SK-N-SH (cell line): Measurements from ENCODE around the gene BCO2. TPM values are rescaled to one million over a fixed set of nuclear protein-coding genes. Genes with fewer than 3 reads are reported as not detected.

Source experiments
- CTCF ChIA-PET: fragments of 300-600, 350-600 bp; formaldehyde crosslinking; extraction: SDS; loops from one replicate; lab custom pipeline; 2021; lab: Yijun Ruan, JAX
- POLR2A ChIA-PET: fragments of 350-600 bp; sonication (Branson Sonifier 250); formaldehyde crosslinking; extraction: SDS; loops from one replicate; lab custom pipeline; 2020; ENCODE audit warnings: antibody characterized with exemption, inconsistent platforms; lab: Yijun Ruan, JAX
- DNase-seq: peaks from one replicate; pipeline ENCODE4 v3.0.0; 2012
- H2AFZ ChIP-seq: fragments of 200-600 bp; sonication (generic); 2 replicates; pipeline ENCODE4 v1.8.1; 2016; ENCODE audit warnings: antibody characterized with exemption, mild to moderate bottlenecking, low read depth
- H3F3A ChIP-seq: fragments of 200-600 bp; sonication (generic); replicated peaks from 2 replicates; pipeline ENCODE3; 2016; ENCODE audit warnings: antibody characterized with exemption, mild to moderate bottlenecking; ENCODE audit not compliant: insufficient read depth
- H3K27ac ChIP-seq, 2 experiments: fragments of 200-500 bp in 1 of 2; fragments of 200-600 bp in 1 of 2; sonication (Bioruptor generic) in 1 of 2; sonication (generic), shearing (Covaris generic) in 1 of 2; 2 replicates each; pipeline versions ENCODE4 v1.5.1 to v1.6.1; 2014 to 2016; ENCODE audit warnings: low read depth in 2 of 2, inconsistent platforms in 1 of 2, low read length in 1 of 2, mild to moderate bottlenecking in 1 of 2, mixed read lengths in 1 of 2
- H3K27me3 ChIP-seq: fragments of 200-600 bp; sonication (generic), shearing (Covaris generic); 2 replicates; pipeline ENCODE4 v1.6.1; 2016; ENCODE audit warnings: mixed run types; ENCODE audit not compliant: insufficient read depth
- H3K36me3 ChIP-seq, 2 experiments: fragments of 200-500 bp in 1 of 2; fragments of 200-600 bp in 1 of 2; sonication (Bioruptor generic) in 1 of 2; sonication (generic) in 1 of 2; replicated peaks in 1 of 2; 2 replicates each; pipeline versions ENCODE3 to v1.5.1; 2014 to 2016; ENCODE audit warnings: low read length in 1 of 2, mild to moderate bottlenecking in 1 of 2; ENCODE audit not compliant: insufficient read depth in 2 of 2, control insufficient read depth in 1 of 2
- H3K4me1 ChIP-seq, 2 experiments: fragments of 200-500 bp in 1 of 2; fragments of 200-600 bp in 1 of 2; sonication (Bioruptor generic) in 1 of 2; sonication (generic), shearing (Covaris generic) in 1 of 2; 2 replicates each; pipeline versions ENCODE4 v1.5.1 to v1.6.1; 2014 to 2016; ENCODE audit warnings: low read depth in 1 of 2, low read length in 1 of 2, mixed run types in 1 of 2; ENCODE audit not compliant: insufficient read depth in 2 of 2, control insufficient read depth in 1 of 2
- H3K4me2 ChIP-seq: fragments of 200-600 bp; sonication (generic), shearing (Covaris generic); 2 replicates; pipeline ENCODE4 v1.6.1; 2017; ENCODE audit warnings: mixed run types
- H3K4me3 ChIP-seq, 2 experiments: fragments of 200-500 bp in 1 of 2; fragments of 200-600 bp in 1 of 2; sonication (Bioruptor generic) in 1 of 2; sonication (generic), shearing (Covaris generic) in 1 of 2; 2 replicates each; pipeline versions ENCODE4 v1.5.1 to v1.8.1; 2014 to 2016; ENCODE audit warnings: low read depth in 2 of 2, inconsistent platforms in 1 of 2, low read length in 1 of 2, mild to moderate bottlenecking in 1 of 2, mixed read lengths in 1 of 2, moderate library complexity in 1 of 2
- H3K79me2 ChIP-seq: fragments of 200-600 bp; sonication (generic); 2 replicates; pipeline ENCODE4 v1.8.1; 2017; ENCODE audit warnings: mild to moderate bottlenecking; ENCODE audit not compliant: insufficient read depth
- H3K9ac ChIP-seq: fragments of 200-600 bp; sonication (generic); 2 replicates; pipeline ENCODE4 v1.6.1; 2017; ENCODE audit warnings: mixed run types
- H3K9me2 ChIP-seq: fragments of 200-600 bp; sonication (generic); 2 replicates; pipeline ENCODE4 v1.6.1; 2017; ENCODE audit warnings: mixed run types
- H3K9me3 ChIP-seq: fragments of 200-600 bp; sonication (generic); 2 replicates; pipeline ENCODE4 v1.6.1; 2017; ENCODE audit warnings: mixed run types, mild to moderate bottlenecking, moderate library complexity
- H4K20me1 ChIP-seq: fragments of 200-600 bp; sonication (generic); 2 replicates; pipeline ENCODE4 v1.6.1; 2017; ENCODE audit warnings: mild to moderate bottlenecking, mixed run types; ENCODE audit not compliant: insufficient read depth
- EP300 ChIP-seq, 2 experiments: IDR thresholded peaks; 2 replicates each; pipeline versions ENCODE4 v1.4.0 to v1.6.1; 2012; ENCODE audit warnings: borderline replicate concordance in 1 of 2, low read depth in 1 of 2, low read length in 1 of 2
- FOXM1 ChIP-seq: IDR thresholded peaks from 2 replicates; pipeline ENCODE4 v1.4.0; 2012; ENCODE audit warnings: low read depth, mild to moderate bottlenecking
- JUND ChIP-seq: IDR thresholded peaks from 2 replicates; pipeline ENCODE4 v1.4.0; 2012
- NFIC ChIP-seq: IDR thresholded peaks from 2 replicates; pipeline ENCODE4 v1.4.0; 2012; ENCODE audit warnings: borderline replicate concordance
- RAD21 ChIP-seq: IDR thresholded peaks from 2 replicates; pipeline ENCODE4 v1.6.1; 2012; ENCODE audit warnings: mild to moderate bottlenecking, low read length
- RCOR1 ChIP-seq: fragments of 150-350 bp; IDR thresholded peaks from 2 replicates; pipeline ENCODE4 v1.6.1; 2017; ENCODE audit warnings: antibody characterized with exemption, low read length
- RXRA ChIP-seq: IDR thresholded peaks from 2 replicates; pipeline ENCODE4 v1.4.0; 2012; ENCODE audit warnings: low read depth, mild to moderate bottlenecking, borderline replicate concordance
- TAF1 ChIP-seq: IDR thresholded peaks from 2 replicates; pipeline ENCODE4 v1.6.1; 2012; ENCODE audit warnings: low read depth, mild to moderate bottlenecking, low read length, moderate library complexity, borderline replicate concordance
- USF2 ChIP-seq: fragments of 150-350 bp; IDR thresholded peaks from 2 replicates; pipeline ENCODE4 v1.6.1; 2017; ENCODE audit warnings: antibody characterized with exemption, low read length, low read depth, borderline replicate concordance
- YY1 ChIP-seq: IDR thresholded peaks from 2 replicates; pipeline ENCODE4 v1.4.0; 2012; ENCODE audit warnings: low read depth, mild to moderate bottlenecking
- WGBS: methylation state at CpG from one replicate; pipeline ENCODE4 v1.1.6; 2017; ENCODE audit warnings: low lambda C conversion rate; 5-methylcytosine and 5-hydroxymethylcytosine counted together
- polyA plus RNA-seq, 3 experiments: library from polyadenylated mRNA; depleted of rRNA; stranded (reverse); fragments of >200 nt; gene quantifications; 2 replicates each; pipeline ENCODE4 v1.2.3, GENCODE V29; 2012
- TF ChIP-seq, protein P1 (sequence below): IDR thresholded peaks from 2 replicates; pipeline ENCODE4 v1.4.0; 2012; ENCODE audit warnings: low read depth, borderline replicate concordance
- TF ChIP-seq, protein P2 (sequence below): IDR thresholded peaks from 2 replicates; pipeline ENCODE4; 2012
- TF ChIP-seq, protein P3 (sequence below): fragments of 150-350 bp; IDR thresholded peaks from 2 replicates; pipeline ENCODE4 v1.6.1; 2016; ENCODE audit warnings: mild to moderate bottlenecking, low read depth, low read length

BCO2 gene
- polyA plus RNA-seq, 1 of the 3 experiments (the other 2 are of a cell fraction): 0.87 TPM

DNA sequence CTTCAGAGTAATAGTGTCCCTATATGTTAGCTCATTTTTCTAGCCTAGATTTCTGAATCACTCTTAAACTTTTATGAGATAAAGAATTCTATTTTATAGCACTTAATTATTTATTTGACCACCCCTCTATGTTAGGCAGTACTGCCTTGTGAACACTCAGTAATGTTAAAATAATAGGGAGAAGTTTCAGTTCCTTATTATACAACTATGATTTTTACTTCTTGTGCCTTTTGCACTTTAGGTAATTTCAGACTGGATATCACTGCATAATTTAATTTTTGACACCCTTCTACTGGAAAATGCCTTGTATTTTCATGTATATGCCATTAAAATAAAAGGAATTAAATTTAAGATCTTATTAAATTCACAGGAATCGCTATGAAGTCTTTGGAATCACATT lies 3.1 kb downstream of the BCO2 start (continued):
- TF ChIP-seq USF2 (no peak), RXRA (no peak), FOXM1 (no peak), YY1 (no peak), JUND (no peak), TAF1 (no peak), NFIC (no peak)
- TF ChIP-seq, protein P1, sequence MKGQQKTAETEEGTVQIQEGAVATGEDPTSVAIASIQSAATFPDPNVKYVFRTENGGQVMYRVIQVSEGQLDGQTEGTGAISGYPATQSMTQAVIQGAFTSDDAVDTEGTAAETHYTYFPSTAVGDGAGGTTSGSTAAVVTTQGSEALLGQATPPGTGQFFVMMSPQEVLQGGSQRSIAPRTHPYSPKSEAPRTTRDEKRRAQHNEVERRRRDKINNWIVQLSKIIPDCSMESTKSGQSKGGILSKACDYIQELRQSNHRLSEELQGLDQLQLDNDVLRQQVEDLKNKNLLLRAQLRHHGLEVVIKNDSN: no peak
- TF ChIP-seq, protein P2, sequence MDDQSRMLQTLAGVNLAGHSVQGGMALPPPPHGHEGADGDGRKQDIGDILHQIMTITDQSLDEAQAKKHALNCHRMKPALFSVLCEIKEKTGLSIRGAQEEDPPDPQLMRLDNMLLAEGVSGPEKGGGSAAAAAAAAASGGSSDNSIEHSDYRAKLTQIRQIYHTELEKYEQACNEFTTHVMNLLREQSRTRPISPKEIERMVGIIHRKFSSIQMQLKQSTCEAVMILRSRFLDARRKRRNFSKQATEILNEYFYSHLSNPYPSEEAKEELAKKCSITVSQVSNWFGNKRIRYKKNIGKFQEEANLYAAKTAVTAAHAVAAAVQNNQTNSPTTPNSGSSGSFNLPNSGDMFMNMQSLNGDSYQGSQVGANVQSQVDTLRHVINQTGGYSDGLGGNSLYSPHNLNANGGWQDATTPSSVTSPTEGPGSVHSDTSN: no peak

- Histone ChIP-seq H3K4me1 (peaks cover 4 to 6% of the 10 kb centered on the region in 2 experiments; a peak in 2 of 4 replicates), H3K9ac (no peak overlapping the region), H3F3A (no peaks in the 10 kb centered on the region), H4K20me1 (no peaks in the 10 kb centered on the region), H3K36me3 (no peaks in the 10 kb centered on the region), H3K4me2 (no peak overlapping the region), H3K27me3 (no peaks in the 10 kb centered on the region), H3K9me2 (no peaks in the 10 kb centered on the region), H3K27ac (no peak overlapping the region), H3K4me3 (no peak overlapping the region), H3K79me2 (no peaks in the 10 kb centered on the region), H2AFZ (no peak overlapping the region), H3K9me3 (no peaks in the 10 kb centered on the region)
- TF ChIP-seq EP300 (IDR thresholded peaks at IDR 0.05; ENCODE audit: borderline replicate concordance in 1 of 2, low read depth in 1 of 2, low read length in 1 of 2) (no peak), USF2 (no peak), RCOR1 (no peak), RAD21 (no peak), NFIC (no peak), TAF1 (no peak)
- TF ChIP-seq, protein P1: no peak
- TF ChIP-seq, protein P3, sequence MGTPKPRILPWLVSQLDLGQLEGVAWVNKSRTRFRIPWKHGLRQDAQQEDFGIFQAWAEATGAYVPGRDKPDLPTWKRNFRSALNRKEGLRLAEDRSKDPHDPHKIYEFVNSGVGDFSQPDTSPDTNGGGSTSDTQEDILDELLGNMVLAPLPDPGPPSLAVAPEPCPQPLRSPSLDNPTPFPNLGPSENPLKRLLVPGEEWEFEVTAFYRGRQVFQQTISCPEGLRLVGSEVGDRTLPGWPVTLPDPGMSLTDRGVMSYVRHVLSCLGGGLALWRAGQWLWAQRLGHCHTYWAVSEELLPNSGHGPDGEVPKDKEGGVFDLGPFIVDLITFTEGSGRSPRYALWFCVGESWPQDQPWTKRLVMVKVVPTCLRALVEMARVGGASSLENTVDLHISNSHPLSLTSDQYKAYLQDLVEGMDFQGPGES: no peak
- ChIA-PET CTCF (no interaction called here), POLR2A (no interaction called here)
- DNase-seq: no peak
- 80% methylated on average over 3 of the region's 3 CpGs for WGBS
These were observed 3.6 kb downstream of the BCO2 start for GRCh38 chr11:112178936-112179335.
